ENCODE results near the gene SCAMP4. TPM values are rescaled to one million over a fixed set of nuclear protein-coding genes. Genes with fewer than 3 reads are reported as not detected.

SCAMP4 gene
- total and polyA plus RNA-seq, 2 of the 13 experiments (the other 11 are each of a cell fraction or from before 2014, with no cell fraction given): 10.7 to 13.7 TPM

- TF ChIP-seq SMAD1 (CRISPR knock-in tag; IDR thresholded peaks at IDR 0.05; ENCODE audit: borderline replicate concordance, low read depth) (peak; percentile 37; the same call in 1 of the 2 replicates), ZNF281 (CRISPR knock-in tag; IDR thresholded peaks at IDR 0.05; ENCODE audit: borderline replicate concordance) (peak; percentile 95), SNAPC2 (CRISPR knock-in tag; IDR thresholded peaks at IDR 0.05) (no peak), RAD51 (IDR thresholded peaks at IDR 0.05; ENCODE audit: borderline replicate concordance) (peak; percentile 46; the same call in 1 of the 2 replicates), ZNF225 (CRISPR knock-in tag; IDR thresholded peaks at IDR 0.05) (peak; percentile 26; the same call in 1 of the 2 replicates), KLF15 (CRISPR knock-in tag; IDR thresholded peaks at IDR 0.05; ENCODE audit: borderline replicate concordance) (peak; percentile 30; the same call in 1 of the 2 replicates), KDM2A (CRISPR knock-in tag; IDR thresholded peaks at IDR 0.05; ENCODE audit: borderline replicate concordance, low read depth) (no peak), ZNF558 (CRISPR knock-in tag; IDR thresholded peaks at IDR 0.05; ENCODE audit: borderline replicate concordance) (peak; percentile 95), ZNF546 (CRISPR knock-in tag; conservative IDR thresholded peaks at IDR 0.05) (0 out of 2 replicates have a peak, but pooled peaks have one; percentile 26), ZC3H4 (CRISPR knock-in tag; IDR thresholded peaks at IDR 0.05; ENCODE audit: borderline replicate concordance) (no peak), TFDP2 (CRISPR knock-in tag; IDR thresholded peaks at IDR 0.05) (peak; percentile 50), POLR2AphosphoS5 (IDR thresholded peaks at IDR 0.05; ENCODE audit: low read depth, low read length) (peak; percentile 44; the same call in 1 of the 2 replicates), HOXA5 (CRISPR knock-in tag; IDR thresholded peaks at IDR 0.05) (no peak), SRY (CRISPR knock-in tag; IDR thresholded peaks at IDR 0.05) (no peak), ZFP90 (CRISPR knock-in tag; IDR thresholded peaks at IDR 0.05; ENCODE audit: borderline replicate concordance) (0 out of 2 replicates have a peak, but pooled peaks have one; percentile 29), SOX5 (CRISPR knock-in tag; IDR thresholded peaks at IDR 0.05; ENCODE audit: borderline replicate concordance) (peak; percentile 28; the same call in 1 of the 2 replicates), NONO (IDR thresholded peaks at IDR 0.05) (no peak), NONO (CRISPR knock-in tag; conservative IDR thresholded peaks at IDR 0.05) (peak; percentile 76; the same call in 1 of the 2 replicates), CHD2 (IDR thresholded peaks at IDR 0.05; ENCODE audit: low read depth, low read length) (no peak; the same call in none of the 2 replicates), KMT2A (CRISPR knock-in tag; IDR thresholded peaks at IDR 0.05) (no peak), SOX13 (IDR thresholded peaks at IDR 0.05) (peak; percentile 14; the same call in 1 of the 2 replicates), SOX13 (CRISPR knock-in tag; conservative IDR thresholded peaks at IDR 0.05 in 1 of 2, IDR thresholded peaks at IDR 0.05 in 1 of 2) (peak in 1 of 2 experiments; percentile 27; a peak in 1 of 4 replicates), BORCS8-MEF2B (CRISPR knock-in tag; IDR thresholded peaks at IDR 0.05) (0 out of 2 replicates have a peak, but pooled peaks have one; percentile 43), HNRNPK (IDR thresholded peaks at IDR 0.05; ENCODE audit: low read depth, low read length, poor library complexity, severe bottlenecking) (peak; percentile 40), NR2C2 (CRISPR knock-in tag; IDR thresholded peaks at IDR 0.05; ENCODE audit: borderline replicate concordance) (peak; percentile 80)
Measured at GRCh38 chr19:1863638-1864479, 41.3 kb upstream of the SCAMP4 start (continued).

Measured in HepG2 (cell line).